HG03045 (cell line): ENCODE data around the gene ACVR1C.
A peak's percentile ranks its signal among the peaks of the same experiment; 100 is the strongest.

Experiments
- ATAC-seq: cut with Tn5 transposase; IDR thresholded peaks from one replicate; pipeline ENCODE4 v1.9.1; 2021; ENCODE audit warnings: mild to moderate bottlenecking, moderate library complexity; ENCODE audit not compliant: unreplicated experiment

ACVR1C gene

GRCh38 chr2:157628477-157629415, at the start of gene ACVR1C:
Gene ACVR1C (minus strand): TSS chr2:157628864. CDS start chr2:157628644, 220 bp downstream.
- peak; percentile 91 for ATAC-seq

- no peak for ATAC-seq
Measured at GRCh38 chr2:157677941-157678340, 49.3 kb upstream of the ACVR1C start.

- no peak for ATAC-seq
Measured at GRCh38 chr2:157672129-157672528, 43.5 kb upstream of the ACVR1C start.

GRCh38 chr2:157662401-157662800, 33.7 kb upstream of the ACVR1C start:
- ATAC-seq = no peak

GRCh38 chr2:157661776-157662175, 33.1 kb upstream of the ACVR1C start:
- no peak for ATAC-seq

GRCh38 chr2:157657858-157658257, 29.2 kb upstream of the ACVR1C start:
- ATAC-seq = no peak

GRCh38 chr2:157657101-157657500, 28.4 kb upstream of the ACVR1C start:
- no peak for ATAC-seq

- ATAC-seq = no peak
Measured at GRCh38 chr2:157644776-157645175, 16.1 kb upstream of the ACVR1C start.

GRCh38 chr2:157631861-157632260, 3.2 kb upstream of the ACVR1C start:
- ATAC-seq = no peak

GRCh38 chr2:157627594-157628476, 829 bp downstream of the ACVR1C start:
- peak; percentile 12 for ATAC-seq

GRCh38 chr2:157625296-157625695, 3.4 kb downstream of the ACVR1C start:
- ATAC-seq = no peak

- no peak for ATAC-seq
Measured at GRCh38 chr2:157620956-157621355, 7.7 kb downstream of the ACVR1C start.

GRCh38 chr2:157611726-157612125, 16.9 kb downstream of the ACVR1C start:
- ATAC-seq = no peak

- ATAC-seq = no peak
Measured at GRCh38 chr2:157611110-157611509, 17.6 kb downstream of the ACVR1C start.

GRCh38 chr2:157606534-157606933, 22.1 kb downstream of the ACVR1C start:
- no peak for ATAC-seq

GRCh38 chr2:157603198-157603597, 25.5 kb downstream of the ACVR1C start:
- ATAC-seq = no peak

GRCh38 chr2:157601807-157602206, 26.9 kb downstream of the ACVR1C start:
- ATAC-seq = no peak

- ATAC-seq = no peak
Measured at GRCh38 chr2:157596992-157597681, 31.5 kb downstream of the ACVR1C start.

- no peak for ATAC-seq
Measured at GRCh38 chr2:157593411-157593810, 35.3 kb downstream of the ACVR1C start.

GRCh38 chr2:157592948-157593347, 35.7 kb downstream of the ACVR1C start:
- no peak for ATAC-seq

GRCh38 chr2:157592374-157592773, 36.3 kb downstream of the ACVR1C start:
- no peak for ATAC-seq
